ENCODE measurements around the gene EOMES.

Gene EOMES

DNA sequence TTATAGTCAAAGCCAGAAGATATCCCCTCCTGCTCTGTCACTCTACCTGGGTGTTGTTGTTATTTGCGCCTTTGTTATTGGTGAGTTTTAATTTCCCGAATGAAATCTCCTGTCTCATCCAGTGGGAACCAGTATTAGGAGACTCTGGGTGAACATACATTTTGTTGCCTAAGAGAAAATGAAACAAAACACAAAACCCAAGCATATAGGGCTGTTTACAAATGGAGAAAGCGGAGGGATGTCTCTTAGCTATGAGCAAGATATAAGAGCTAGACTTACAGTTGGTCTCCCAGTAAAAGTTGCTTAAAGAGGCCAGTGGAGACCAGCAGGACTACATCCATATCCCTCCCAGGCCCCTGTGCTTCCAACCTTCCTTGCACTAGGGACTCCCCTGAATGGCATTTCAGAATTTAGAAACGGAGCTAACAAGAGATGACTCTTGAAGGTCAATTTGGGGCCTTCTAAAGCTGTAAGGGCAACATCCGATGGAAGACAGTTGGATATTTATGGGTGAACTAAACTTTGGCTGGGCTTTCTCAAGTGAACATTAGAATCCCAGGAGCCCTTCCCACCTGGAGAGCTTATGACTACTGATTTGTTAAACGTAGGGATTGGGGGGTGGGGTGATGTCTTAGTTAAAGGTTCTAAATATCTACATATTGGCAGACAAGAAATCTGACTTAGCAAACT lies 2.7 kb downstream of the EOMES start:
- DNase-seq: no peak

DNA sequence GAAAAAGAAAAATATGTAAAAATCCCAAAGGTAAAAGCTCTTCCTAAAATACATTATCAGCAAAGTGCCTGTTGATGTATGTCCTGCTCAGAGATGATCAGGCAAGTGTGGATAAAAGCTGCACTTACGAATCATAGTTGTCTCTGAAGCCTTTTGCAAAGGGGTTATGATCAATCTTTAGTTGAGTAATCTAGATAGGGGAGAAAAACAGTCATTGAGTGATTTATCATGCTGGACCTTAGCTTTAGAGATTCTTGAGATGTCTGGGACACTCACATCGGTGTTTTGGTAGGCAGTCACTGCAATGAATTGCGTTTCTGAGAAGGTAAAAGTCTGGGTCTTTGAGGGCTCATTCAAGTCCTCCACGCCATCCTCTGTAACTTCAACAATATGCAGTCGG lies 3.7 kb downstream of the EOMES start:
- no peak for DNase-seq

DNA sequence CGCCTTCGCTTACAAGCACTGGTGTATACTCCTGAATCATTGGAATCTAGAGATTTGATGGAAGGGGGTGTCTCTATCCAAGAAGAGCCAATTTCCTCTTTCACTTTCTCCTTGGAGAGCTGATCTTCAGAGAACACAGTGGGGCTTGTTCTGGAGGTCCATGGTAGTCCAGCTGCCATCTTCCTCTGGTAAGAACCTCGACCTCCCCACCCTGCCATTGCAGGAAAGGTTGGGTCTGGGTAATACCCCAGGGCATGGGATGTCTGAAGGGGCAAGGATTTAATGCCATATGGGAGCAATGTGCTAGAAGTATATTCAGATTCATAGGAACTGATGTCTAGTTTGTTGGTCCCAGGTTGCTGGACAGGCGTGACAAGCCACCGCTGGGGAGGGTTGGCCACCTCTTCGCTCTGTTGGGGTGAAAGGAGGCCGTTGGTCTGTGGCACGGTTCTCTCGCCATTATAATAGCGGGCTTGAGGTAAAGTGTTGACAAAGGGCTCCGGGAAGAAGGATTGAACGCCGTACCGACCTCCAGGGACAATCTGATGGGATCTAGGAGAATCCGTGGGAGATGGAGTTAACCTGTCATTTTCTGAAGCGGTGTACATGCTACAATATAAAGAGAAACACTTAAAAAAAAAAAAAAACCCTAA lies 4.8 kb downstream of the EOMES start:
- no peak for DNase-seq

DNA sequence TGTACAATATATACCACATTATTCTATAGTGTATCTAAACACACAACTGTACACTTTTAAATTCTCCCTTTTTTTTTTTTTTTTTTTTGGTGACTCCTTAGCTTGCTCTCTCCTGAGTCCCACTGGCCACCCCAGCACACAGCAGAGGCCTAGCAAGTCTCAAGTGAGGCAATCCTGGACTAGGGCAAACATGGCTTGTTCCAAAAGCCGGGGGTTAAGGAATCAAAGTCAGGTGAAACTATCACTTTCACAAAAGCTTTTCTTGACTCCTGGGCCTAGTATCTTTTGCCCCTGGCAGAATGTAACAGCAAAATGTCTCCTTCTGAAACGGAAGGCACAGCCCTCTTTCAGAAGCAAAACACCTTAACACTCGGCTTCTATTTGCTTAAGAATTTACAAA lies 5.8 kb downstream of the EOMES start:
- no peak for DNase-seq

DNA sequence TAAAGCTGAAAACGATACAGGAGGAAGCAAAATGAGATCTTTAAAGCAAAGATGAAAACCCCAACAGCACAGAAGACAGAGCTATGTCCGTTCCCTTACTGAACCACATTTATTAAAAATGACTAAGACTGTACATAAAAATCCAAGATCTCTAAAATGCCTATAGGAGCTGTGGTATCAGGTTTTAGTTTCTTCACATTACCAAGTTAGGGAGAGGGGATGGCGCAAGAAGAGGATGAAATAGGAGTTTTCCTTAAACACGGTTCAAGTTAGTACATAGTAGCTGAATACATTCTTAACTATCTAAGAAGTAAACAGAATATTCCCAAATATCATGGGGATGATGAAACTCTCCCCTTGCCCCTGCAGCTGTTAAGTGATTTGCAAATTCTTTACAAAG lies 6.3 kb downstream of the EOMES start:
- DNase-seq: no peak

DNA sequence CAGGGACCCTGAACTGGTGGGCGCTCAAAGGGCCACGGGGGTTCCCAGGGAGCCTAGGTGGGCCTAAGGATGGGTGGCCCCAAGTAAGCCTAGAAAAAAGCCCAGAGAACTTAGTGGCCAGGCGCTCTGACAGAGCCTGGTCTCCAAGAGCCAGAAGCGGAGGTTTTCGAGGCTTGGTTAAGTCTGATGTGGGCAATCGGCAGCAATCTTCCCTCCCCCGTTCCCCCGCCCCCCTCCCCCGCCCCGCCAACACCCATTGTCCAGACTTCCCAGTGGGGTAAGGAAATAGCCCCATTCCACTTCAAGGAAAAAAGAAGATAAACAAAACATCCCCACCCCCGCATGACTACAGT lies 6.7 kb downstream of the EOMES start:
- no peak for DNase-seq

DNA sequence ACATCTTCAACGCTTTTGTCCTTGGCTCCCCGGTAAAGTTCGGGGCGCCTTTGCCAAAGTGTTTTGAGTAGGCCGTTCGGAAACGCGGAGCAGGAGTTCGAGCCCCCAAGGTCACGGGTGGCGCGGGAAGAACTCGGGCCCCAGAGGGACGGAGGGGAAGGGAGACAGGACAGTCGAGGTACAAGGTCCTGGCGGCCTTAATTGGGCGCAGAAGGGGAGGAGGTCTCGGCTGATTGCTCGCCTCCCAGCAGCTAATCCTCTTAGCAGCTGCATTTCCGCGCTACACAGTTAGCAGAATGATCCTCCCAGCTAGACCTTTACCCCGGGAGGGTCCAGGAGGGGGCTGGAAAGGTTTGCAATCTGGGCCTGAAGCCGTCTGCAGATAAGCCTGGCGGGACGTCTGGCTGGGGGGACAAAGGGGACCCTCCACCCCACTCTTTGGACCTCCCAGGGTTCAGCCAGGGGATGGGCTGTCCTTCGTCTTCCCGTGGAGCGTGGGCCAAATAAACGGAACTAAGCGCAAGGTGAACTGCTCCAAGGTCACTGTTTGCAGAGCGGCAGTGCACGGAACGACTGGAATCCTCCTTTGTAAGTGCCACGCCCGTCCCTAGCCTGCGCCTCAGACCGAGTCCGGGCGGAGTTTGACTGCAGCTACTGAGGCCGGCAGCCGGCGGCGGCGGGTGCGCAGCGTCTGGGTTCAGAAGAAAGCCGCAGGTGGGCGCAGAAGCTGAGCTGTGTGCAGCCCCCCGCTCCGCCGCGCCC lies 7.2 kb downstream of the EOMES start:
- DNase-seq: no peak

DNA sequence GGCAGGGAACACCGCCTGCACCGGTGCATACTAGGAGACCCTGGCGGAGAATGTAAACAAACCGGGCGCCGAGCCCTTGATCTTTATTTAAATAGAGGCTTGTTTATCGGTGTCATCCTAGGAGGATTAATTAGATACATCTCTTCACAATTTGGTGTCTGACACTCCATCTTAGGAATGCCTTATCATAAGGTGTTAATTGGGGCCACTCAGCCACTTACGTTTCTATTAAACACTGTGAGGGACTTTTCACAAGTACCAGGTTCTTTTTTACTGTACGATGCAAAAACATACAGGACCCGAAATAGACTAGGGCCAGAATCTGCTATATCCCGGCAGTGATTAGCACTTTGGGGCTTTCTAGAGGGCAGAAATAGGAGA lies 8.0 kb downstream of the EOMES start:
- DNase-seq: no peak

DNA sequence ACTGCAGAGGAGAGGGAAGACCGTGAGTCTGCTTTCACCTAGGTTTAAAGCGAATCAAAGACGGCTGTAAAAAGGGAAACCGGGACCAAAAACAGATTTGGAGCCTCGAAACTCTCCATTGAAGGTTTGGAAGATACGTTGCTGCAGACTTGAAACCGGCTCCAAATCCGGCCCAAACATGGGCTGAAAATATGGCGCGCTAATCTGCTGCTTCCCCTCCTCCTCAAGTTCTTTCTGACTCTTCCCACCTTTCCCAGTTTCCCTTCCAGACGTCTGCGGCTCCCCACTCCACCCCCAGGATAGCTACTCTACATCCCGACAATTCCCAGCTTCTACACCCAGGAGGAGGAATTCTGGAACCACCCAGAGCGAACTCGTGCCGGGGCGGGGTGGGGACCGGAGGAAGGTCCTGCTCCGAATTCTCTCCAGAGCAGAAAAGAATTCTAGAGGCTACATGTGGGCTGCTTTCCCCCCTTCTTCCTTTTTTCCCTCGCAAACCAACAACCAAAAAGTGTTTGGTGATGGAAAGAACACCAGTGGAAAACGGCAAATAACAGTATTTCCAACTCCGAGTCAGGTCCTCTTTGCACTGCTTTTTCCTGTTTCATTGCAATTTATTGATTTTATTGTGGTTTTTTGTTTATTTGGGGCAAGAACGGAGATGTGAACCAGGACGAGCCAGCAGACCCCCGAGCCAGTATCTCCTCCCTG lies 8.5 kb downstream of the EOMES start:
- DNase-seq: no peak

DNA sequence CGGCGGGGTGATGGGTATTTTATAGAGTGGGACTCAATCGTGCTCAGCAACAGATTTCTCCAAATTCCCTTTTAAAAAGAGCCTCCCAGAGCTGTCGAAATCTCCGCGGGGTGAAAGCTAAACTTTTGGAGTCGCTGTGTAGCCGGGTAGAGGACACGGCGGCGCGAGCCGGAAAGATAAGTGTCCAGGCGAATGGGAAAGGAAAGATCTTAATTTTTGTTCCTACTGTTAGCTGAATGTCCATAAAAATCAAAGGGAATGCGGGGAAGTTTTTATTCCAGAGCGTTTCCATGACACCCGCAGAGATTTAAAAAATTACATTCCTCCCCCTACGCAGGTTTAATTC lies 9.1 kb downstream of the EOMES start:
- DNase-seq: no peak

DNA sequence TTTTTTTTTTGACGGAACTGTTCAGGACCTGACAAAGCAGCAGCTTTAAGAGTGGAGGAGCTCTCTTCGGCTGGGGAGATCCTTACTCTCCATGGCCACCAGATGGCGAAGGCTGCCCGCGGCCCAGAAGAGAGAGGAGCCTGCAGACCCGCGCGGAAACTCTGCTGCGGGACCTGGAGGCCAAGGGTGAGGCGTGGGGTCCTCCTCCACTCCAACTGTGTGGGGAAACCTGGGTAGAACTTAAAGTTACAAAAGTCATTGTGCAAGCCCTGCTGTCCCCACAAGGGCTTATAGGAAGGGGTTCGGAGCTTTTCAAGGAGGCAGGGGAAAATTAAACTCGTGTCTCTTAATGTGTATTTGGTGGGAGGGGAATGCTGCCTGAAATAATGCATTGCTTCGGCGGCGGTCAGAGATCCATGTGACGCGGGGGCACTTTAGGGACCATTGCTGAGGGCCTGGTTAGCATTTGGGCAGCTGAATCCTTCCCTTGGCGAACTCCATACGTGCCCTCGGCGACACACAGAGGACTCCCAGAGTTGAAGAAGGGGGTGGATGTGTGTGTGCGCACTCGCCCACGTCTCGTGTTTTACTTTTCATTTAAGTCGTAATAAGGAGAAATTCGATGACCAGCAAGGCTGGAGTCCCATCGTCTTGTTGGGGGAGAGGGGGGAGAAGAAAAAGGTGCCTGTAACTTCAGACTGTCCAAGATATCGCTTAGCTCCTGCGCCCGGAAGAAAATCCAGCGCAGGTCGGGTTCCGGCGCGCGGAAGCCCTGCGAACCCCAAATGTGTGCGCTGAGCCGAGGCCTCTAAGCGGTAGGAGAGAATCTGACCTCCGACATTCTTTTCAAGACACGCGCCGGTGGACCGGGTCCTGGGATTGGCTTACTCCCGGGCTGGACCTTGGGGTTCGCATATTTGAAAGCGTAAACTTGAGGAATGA lies 9.7 kb downstream of the EOMES start:
- DNase-seq: peak; percentile 84

DNA sequence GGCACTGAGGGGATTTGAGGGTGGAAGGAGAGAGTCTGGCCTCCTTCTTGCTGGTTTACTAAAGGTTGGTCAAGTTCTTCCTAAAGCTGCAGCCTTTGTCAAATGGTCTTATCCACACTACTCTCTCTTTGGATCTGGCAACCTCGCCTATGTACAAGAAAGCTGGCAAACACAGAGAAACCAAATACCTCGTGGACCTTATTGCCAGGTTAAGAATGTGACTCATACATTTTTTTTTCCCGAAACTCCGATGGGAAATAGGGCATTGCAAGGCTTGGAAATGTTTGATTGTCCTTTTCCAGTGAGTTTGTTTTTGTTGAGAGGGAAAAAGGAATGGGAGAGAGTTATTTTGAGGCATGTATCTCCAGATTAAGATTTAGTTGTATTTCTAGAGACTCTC lies 13.9 kb downstream of the EOMES start:
- no peak for DNase-seq

DNA sequence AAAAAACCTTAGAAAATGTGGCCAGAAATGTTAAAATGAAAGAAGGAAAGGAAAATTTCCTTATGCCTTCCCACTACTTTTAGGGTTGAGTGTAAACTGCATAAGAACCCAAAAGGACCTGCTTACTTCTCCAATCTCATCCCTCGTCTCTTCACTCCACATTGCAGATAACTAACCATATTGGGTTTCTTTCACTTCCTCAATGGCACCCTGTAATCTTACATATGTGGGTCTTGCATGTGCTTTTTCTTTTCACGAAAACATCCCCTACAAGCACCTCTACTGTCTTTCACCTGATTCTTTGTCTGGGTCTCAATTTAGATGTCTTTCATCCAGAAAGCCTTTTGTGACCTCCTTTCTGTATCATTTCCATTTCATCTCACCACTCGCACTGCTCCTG lies 23.1 kb downstream of the EOMES start:
- DNase-seq: no peak

DNA sequence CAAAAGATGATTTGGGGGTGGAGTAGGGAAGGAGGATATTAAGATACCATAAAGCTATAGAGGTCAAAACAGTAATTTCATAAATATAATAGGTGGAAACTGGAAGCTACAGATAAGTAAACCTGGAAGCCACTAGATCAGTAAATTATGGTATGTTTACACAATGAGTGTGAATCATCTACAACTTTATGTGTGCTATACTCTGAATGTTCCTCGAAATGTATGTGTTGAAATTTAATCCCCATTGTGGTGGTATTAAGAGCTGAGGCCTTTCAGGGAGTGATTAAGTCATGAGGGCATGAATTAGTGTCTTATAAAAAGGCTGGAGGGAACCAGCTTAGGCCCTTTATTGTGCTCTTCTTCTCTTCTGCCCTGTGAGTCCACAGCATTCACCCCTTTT lies 25.2 kb downstream of the EOMES start:
- DNase-seq: no peak

DNA sequence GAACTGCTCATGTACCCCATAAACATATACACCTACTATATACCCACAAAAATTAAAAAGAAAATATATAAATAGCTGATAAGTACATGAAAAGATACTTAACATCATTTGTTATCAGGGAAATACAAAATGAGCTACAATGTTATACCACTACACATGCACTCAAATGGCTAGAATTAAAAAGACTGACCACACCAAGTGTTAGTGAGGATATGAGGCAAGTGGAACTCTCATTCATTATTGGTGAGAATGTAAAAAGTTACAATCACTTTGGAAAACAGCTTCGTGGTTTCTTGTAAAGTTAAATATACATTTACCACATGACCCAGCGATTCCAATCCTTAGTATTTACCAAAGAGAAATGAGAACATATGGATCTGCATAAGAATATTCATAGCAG lies 26.5 kb downstream of the EOMES start:
- DNase-seq: no peak

DNA sequence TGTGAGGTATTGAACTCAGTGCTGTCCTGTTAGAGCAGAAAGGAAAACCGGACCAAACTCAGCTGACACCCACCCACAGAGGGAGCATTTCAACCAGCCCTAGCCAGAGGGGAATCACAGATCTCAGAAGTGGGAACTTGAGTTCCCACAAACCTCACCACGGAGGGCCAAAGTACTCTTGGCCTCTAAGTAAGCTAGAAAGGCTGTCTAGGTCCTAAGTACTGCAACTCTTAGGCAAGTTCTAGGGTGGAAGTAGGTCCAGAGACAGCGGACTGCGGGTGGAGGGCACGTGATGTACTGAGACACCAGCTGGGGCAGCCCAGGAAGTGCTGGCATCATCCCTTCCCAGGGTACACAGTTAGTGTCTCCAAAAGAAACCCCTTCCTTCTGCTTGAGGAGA lies 34.1 kb downstream of the EOMES start:
- no peak for DNase-seq

DNA sequence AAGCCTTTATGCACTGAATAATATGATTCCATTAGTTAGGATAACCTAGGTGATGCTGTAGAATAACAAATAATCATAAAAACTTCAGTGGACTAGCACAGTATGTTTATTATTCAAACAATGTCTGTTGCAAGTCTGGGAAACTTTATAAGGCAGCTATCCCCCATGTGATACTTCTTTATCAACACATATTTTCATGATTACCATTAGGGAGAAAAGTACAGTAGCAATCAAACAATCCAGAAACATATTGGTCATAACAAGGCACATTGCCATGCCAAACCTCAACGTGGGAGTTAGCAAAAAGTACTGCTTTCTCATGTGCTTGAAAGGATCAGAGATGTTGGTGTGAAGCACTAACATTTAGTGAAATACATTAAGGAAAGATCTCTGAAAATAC lies 35.5 kb downstream of the EOMES start:
- DNase-seq: no peak

DNA sequence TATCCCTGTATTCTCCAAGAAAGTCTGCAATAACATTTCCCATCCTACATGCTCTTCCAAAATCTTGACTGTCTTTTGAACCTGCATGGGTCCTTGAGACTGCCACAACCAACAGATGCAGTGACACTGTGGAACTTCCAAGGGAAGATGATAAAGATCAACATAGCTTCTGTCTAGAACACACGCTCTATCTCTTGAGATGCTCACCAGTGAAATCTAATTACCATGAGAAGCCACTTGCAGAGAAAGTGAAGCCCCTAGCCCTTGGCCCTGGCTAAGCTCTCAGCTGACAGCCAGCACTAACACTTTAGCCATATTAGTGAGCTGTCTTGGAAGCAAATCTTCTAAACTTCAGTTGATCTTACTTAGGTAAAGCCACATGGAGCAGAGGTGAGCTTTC lies 36.6 kb downstream of the EOMES start:
- no peak for DNase-seq

DNA sequence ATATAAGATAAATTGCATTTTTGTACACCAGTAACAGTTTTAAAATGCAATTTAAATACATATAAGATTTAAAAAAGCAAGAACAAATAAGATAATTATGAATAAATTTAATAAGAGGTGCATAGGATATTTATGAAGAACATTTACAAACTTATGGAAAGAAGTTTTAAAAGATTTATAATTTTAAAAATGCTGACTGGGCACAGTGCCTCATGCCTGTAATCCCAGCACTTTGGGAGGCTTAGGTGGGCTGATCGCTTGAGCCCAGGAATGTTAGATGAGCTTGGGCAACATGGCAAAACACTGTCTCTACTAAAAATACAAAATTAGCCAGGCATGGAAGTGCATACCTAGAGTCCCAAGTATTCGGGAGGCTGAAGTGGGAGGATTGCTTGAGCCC lies 37.8 kb downstream of the EOMES start:
- no peak for DNase-seq

DNA sequence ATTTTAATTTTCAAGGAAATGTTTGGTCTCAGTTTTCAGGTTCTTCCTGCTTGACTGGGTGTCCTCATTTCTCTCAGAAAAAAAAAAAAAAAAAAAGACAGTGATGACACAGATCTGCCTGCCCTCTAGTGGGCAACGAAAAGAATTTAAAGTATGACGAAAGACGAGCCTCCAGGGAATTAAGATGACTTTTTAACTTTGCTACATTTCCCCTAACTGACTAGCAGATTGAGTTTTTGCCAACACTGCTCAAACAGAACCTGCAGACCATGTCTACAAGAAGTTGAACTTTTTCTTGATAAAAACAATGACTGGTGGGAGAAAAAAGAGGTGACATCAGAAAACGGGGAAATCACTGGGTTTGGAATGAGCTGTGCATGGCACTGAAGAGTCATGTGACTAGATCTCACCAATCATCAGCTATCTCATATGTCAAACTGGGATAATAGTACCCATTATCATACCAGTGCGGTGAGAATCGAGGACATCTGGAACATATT lies 40.8 kb downstream of the EOMES start:
- DNase-seq: no peak

DNA sequence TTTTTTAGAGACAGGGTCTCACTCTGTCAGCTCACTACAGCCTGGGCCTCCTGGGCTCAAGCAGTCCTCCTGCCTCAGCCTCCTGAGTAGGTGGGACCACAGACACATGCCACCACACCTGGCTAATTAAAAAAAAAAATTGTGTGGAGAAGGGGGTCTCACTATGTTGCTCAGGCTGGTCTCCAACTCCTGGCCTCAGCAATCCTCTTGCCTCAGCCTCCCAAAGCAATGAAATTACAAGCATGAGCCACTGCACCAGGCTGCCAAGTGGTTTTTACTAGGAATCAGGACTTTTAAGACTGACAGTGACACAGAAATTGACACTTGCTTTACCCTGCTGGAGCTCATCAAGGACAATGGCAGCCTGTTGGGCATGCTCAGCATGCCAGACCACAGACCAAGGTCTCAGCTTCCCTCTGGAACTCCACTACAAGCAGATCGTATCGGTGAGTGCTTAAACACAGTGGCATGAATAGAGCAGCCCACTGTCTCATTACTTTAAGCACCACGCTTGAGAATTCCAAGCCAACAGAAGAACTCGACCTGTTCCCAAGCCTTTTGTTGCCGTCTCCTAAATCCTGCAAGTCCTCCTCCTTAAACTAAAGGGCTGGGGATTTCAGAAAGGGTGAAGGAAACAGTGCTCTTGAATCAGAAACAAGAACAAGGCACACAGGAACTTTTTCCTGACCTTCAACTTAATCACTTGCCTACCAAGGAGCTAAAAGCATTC lies 41.4 kb downstream of the EOMES start:
- no peak for DNase-seq

DNA sequence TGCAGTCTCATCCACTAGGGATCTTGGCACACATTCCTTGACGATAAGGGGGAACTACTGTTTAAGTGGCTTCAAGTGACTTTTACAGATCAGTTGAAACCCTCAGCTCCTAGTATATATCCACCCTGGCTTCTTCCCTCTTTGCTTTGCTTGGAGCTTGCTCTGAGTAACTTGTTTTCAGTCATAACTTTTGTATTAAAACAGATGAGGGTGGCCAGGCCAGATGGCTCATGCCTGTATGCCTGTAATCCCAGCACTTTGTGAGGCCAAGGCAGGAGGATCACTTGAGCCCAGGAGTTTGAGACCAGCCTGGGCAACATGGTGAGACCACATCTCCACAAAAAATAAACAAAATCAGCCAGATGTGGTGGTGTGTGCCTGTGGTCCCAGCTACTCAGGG lies 42.4 kb downstream of the EOMES start:
- no peak for DNase-seq
